CD8-positive, alpha-beta memory T cell (primary cell): ENCODE results near the gene STRBP. TPM values are rescaled to one million over a fixed set of nuclear protein-coding genes. Genes with fewer than 3 reads are reported as not detected.

Source experiments
- CTCF ChIA-PET: fragments of 350-600 bp; sonication (Branson Sonifier 250); formaldehyde crosslinking; loops from one replicate; lab custom pipeline; 2021; ENCODE audit warnings: antibody characterized with exemption; lab: Charles Lee
- POLR2A ChIA-PET: fragments of 350-600 bp; sonication (Branson Sonifier 250); formaldehyde crosslinking; loops from one replicate; lab custom pipeline; 2021; ENCODE audit warnings: antibody characterized with exemption; lab: Charles Lee
- DNase-seq, 5 donors: peaks; one replicate each; pipeline versions ENCODE4 v3.0.0 to v3.0.0-alpha.2; 2020 to 2022; ENCODE audit warnings: mixed read lengths in 1 of 5
- H3K27ac ChIP-seq: one replicate; pipeline ENCODE4 v1.7.0; 2013; ENCODE audit warnings: low read depth, mild to moderate bottlenecking, low read length, moderate library complexity
- H3K27me3 ChIP-seq: 2 replicates; pipeline ENCODE4 v1.7.0; 2013; ENCODE audit warnings: low read length, mild to moderate bottlenecking; ENCODE audit not compliant: insufficient read depth, poor library complexity, severe bottlenecking
- H3K36me3 ChIP-seq: 2 replicates; pipeline ENCODE4 v1.7.0; 2013; ENCODE audit warnings: mild to moderate bottlenecking, low read length, moderate library complexity; ENCODE audit not compliant: insufficient read depth
- H3K4me1 ChIP-seq: 2 replicates; pipeline ENCODE4 v1.7.0; 2013; ENCODE audit warnings: mild to moderate bottlenecking, low read length, moderate library complexity; ENCODE audit not compliant: insufficient read depth
- H3K4me3 ChIP-seq: 2 replicates; pipeline ENCODE4 v1.7.0; 2013; ENCODE audit warnings: mild to moderate bottlenecking, low read length
- H3K9me3 ChIP-seq: 2 replicates; pipeline ENCODE4 v1.7.0; 2013; ENCODE audit warnings: mild to moderate bottlenecking, low read length
- H3K27ac Mint-ChIP-seq, 8 donors: one replicate each; pipeline ENCODE4 v1.8.0; 2020 to 2021; ENCODE audit warnings: mixed read lengths in 8 of 8, mild to moderate bottlenecking in 6 of 8, inconsistent platforms in 3 of 8, moderate library complexity in 3 of 8
- H3K27me3 Mint-ChIP-seq, 2 donors: one replicate each; pipeline ENCODE4 v1.8.0; 2020 to 2021; ENCODE audit warnings: mixed read lengths in 2 of 2, mild to moderate bottlenecking in 1 of 2, moderate library complexity in 1 of 2
- H3K36me3 Mint-ChIP-seq, 3 donors: one replicate each; pipeline ENCODE4 v1.8.0; 2020 to 2021; ENCODE audit warnings: mixed read lengths in 3 of 3, inconsistent platforms in 1 of 3, mild to moderate bottlenecking in 1 of 3
- H3K4me1 Mint-ChIP-seq, 3 donors: one replicate each; pipeline ENCODE4 v1.8.0; 2020 to 2021; ENCODE audit warnings: mixed read lengths in 3 of 3, inconsistent platforms in 1 of 3, mild to moderate bottlenecking in 1 of 3
- H3K4me3 Mint-ChIP-seq, 7 donors: one replicate each; pipeline ENCODE4 v1.8.0; 2020 to 2021; ENCODE audit warnings: mixed read lengths in 7 of 7, mild to moderate bottlenecking in 6 of 7, moderate library complexity in 4 of 7, inconsistent platforms in 2 of 7
- H3K9me3 Mint-ChIP-seq, 5 donors: one replicate each; pipeline ENCODE4 v1.8.0; 2020 to 2022; ENCODE audit warnings: mixed read lengths in 5 of 5, mild to moderate bottlenecking in 3 of 5, moderate library complexity in 2 of 5, inconsistent platforms in 1 of 5
- polyA plus RNA-seq: library from polyadenylated mRNA; unstranded; fragments of 300-500 nt; fragmentation: Illumina TruSeq; gene quantifications from one replicate; pipeline ENCODE4 v1.2.3, GENCODE V29; 2021
- total RNA-seq, 2 experiments: library from RNA; stranded (reverse); gene quantifications; one replicate each; pipeline ENCODE4 v1.2.3, GENCODE V29; 2021

The STRBP gene
- total and polyA plus RNA-seq, 3 experiments from 2014 or later = 22.2 to 32.3 (median 31.4) TPM

GRCh38 chr9:123081824-123082223 is 186.6 kb downstream of the STRBP start:
- POLR2A ChIA-PET = no interaction called here
- Mint-ChIP-seq H3K27ac (no peak overlapping the region), H3K9me3 (no peaks in the 10 kb centered on the region), H3K36me3 (peaks cover 3 to 80% (median 27%) of the 10 kb centered on the region in 3 donors), H3K4me1 (no peaks in the 10 kb centered on the region), H3K4me3 (no peak overlapping the region), H3K27me3 (no peaks in the 10 kb centered on the region)
- H3K4me1 ChIP-seq = no peaks in the 10 kb centered on the region
- H3K27ac ChIP-seq = no peak overlapping the region
- no peaks in the 10 kb centered on the region for H3K9me3 ChIP-seq
- CTCF ChIA-PET = interaction anchor here (3.8 kb wide), 1 partner anchor 268 kb away, joined by 22 read pairs; no protein-coding TSS in a partner anchor
- H3K27me3 ChIP-seq = no peaks in the 10 kb centered on the region
- peak in 2 of 5 donors; percentile 7 to 11 for DNase-seq
- peaks cover 23% of the 10 kb centered on the region for H3K36me3 ChIP-seq
- H3K4me3 ChIP-seq = no peak overlapping the region

DNA sequence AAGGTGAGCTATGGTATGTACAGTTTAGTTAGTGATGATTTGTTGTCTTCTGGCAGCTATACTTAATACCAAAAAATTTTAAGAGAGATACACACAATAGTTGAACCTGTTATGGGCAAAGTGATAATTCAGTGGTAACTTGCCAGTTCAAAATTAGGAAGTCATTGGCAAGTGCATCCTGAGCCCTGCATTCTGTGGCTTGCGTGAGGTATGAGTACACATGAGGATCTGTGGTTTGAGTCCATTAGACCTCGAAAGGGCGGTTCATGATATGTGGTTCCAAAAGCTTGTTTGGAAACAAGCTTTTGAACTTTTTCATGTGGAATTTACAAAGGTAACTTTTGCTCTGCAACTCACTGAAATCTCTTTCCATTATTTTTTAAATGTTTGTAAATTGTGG is 187.9 kb downstream of the STRBP start:
- Mint-ChIP-seq H3K4me3 (no peak overlapping the region), H3K27ac (no peak overlapping the region), H3K27me3 (no peaks in the 10 kb centered on the region), H3K9me3 (no peaks in the 10 kb centered on the region), H3K36me3 (peaks cover 3 to 84% (median 27%) of the 10 kb centered on the region in 3 donors), H3K4me1 (no peaks in the 10 kb centered on the region)
- no peak overlapping the region for H3K27ac ChIP-seq
- H3K27me3 ChIP-seq = no peaks in the 10 kb centered on the region
- DNase-seq = no peak
- H3K36me3 ChIP-seq = peaks cover 23% of the 10 kb centered on the region
- no peaks in the 10 kb centered on the region for H3K4me1 ChIP-seq
- H3K4me3 ChIP-seq = no peak overlapping the region
- no peaks in the 10 kb centered on the region for H3K9me3 ChIP-seq
- CTCF ChIA-PET = interaction anchor here (1.0 to 3.8 kb wide), 2 partner anchors 268 to 269 kb away, joined by 3 to 22 read pairs; no protein-coding TSS in a partner anchor
- POLR2A ChIA-PET = no interaction called here

- no peak overlapping the region for H3K27ac Mint-ChIP-seq
- Histone ChIP-seq H3K9me3 (no peaks in the 10 kb centered on the region), H3K36me3 (peaks cover 10% of the 10 kb centered on the region), H3K4me3 (no peak overlapping the region), H3K27ac (no peak overlapping the region), H3K4me1 (no peaks in the 10 kb centered on the region), H3K27me3 (no peaks in the 10 kb centered on the region)
- no peaks in the 10 kb centered on the region for H3K9me3 Mint-ChIP-seq
- H3K4me3 Mint-ChIP-seq = no peak overlapping the region
- H3K36me3 Mint-ChIP-seq = peaks cover 0 to 79% (median 31%) of the 10 kb centered on the region in 3 donors
- DNase-seq = no peak
- POLR2A ChIA-PET = no interaction called here
- peaks cover 0 to 1% (median 0%) of the 10 kb centered on the region in 3 donors for H3K4me1 Mint-ChIP-seq
- no peaks in the 10 kb centered on the region for H3K27me3 Mint-ChIP-seq
- CTCF ChIA-PET = interaction anchor here (1.0 kb wide), 1 partner anchor 275 kb away, joined by 3 read pairs; no protein-coding TSS in a partner anchor
These were observed 193.8 kb downstream of the STRBP start for GRCh38 chr9:123074628-123075027.

- H3K4me3 ChIP-seq = no peak overlapping the region
- CTCF ChIA-PET = interaction anchor here (1.0 kb wide), 1 partner anchor 276 kb away, joined by 3 read pairs; no protein-coding TSS in a partner anchor
- peaks cover 8% of the 10 kb centered on the region for H3K36me3 ChIP-seq
- no peak overlapping the region for H3K4me3 Mint-ChIP-seq
- H3K27me3 Mint-ChIP-seq = no peaks in the 10 kb centered on the region
- POLR2A ChIA-PET = no interaction called here
- no peak overlapping the region for H3K27ac Mint-ChIP-seq
- no peak for DNase-seq
- H3K4me1 ChIP-seq = no peaks in the 10 kb centered on the region
- no peaks in the 10 kb centered on the region for H3K9me3 ChIP-seq
- H3K27me3 ChIP-seq = no peaks in the 10 kb centered on the region
- H3K27ac ChIP-seq = no peak overlapping the region
- H3K4me1 Mint-ChIP-seq = peaks cover 0 to 1% (median 0%) of the 10 kb centered on the region in 3 donors
- no peaks in the 10 kb centered on the region for H3K9me3 Mint-ChIP-seq
- peaks cover 0 to 77% (median 30%) of the 10 kb centered on the region in 3 donors for H3K36me3 Mint-ChIP-seq
These were observed 194.4 kb downstream of the STRBP start for GRCh38 chr9:123073991-123074422.

DNA sequence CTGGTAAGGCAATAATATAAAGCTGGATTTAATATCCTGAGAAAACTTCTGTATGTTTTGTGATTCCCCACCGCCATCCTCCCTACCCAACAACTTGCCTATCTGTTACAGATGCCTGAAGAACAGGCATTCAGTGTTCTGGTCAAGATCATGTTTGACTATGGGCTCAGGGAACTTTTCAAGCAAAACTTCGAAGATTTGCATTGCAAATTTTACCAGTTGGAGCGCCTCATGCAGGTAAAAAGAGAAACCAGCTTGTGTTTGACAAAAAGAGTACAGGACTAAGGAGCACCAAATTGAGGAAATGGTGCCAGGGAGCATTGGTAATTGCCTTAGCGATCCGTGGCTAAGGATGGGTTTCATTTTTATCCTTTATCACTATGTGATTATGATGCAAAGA is 194.9 kb downstream of the STRBP start:
- Mint-ChIP-seq H3K27me3 (no peaks in the 10 kb centered on the region), H3K4me1 (peaks cover 0 to 1% (median 0%) of the 10 kb centered on the region in 3 donors), H3K36me3 (peaks cover 0 to 76% (median 27%) of the 10 kb centered on the region in 3 donors), H3K9me3 (no peaks in the 10 kb centered on the region), H3K4me3 (no peak overlapping the region), H3K27ac (no peak overlapping the region)
- Histone ChIP-seq H3K27ac (no peak overlapping the region), H3K9me3 (no peaks in the 10 kb centered on the region), H3K36me3 (peaks cover 8% of the 10 kb centered on the region), H3K4me1 (no peaks in the 10 kb centered on the region), H3K27me3 (no peaks in the 10 kb centered on the region), H3K4me3 (no peak overlapping the region)
- no peak for DNase-seq
- CTCF ChIA-PET = no interaction called here
- POLR2A ChIA-PET = no interaction called here

GRCh38 chr9:123072407-123072995 is 195.9 kb downstream of the STRBP start:
- Mint-ChIP-seq H3K4me3 (no peak overlapping the region), H3K9me3 (no peaks in the 10 kb centered on the region), H3K27ac (peak overlapping the region in 1 of 8 donors; percentile 20), H3K27me3 (no peaks in the 10 kb centered on the region), H3K4me1 (peaks cover 0 to 1% (median 0%) of the 10 kb centered on the region in 3 donors), H3K36me3 (peaks cover 0 to 74% (median 29%) of the 10 kb centered on the region in 3 donors)
- Histone ChIP-seq H3K4me3 (no peak overlapping the region), H3K4me1 (no peaks in the 10 kb centered on the region), H3K9me3 (no peaks in the 10 kb centered on the region), H3K27ac (no peak overlapping the region), H3K36me3 (peaks cover 8% of the 10 kb centered on the region), H3K27me3 (no peaks in the 10 kb centered on the region)
- DNase-seq = no peak
- CTCF ChIA-PET = no interaction called here
- POLR2A ChIA-PET = no interaction called here

Other genes starting within 250 kb of the STRBP start
- gene GPR21, start 234.9 kb downstream of the STRBP start, total RNA-seq = under 1 TPM; 0.35 to 0.61 TPM
- gene GPR21, start 234.9 kb downstream of the STRBP start, polyA plus RNA-seq = not detected
- gene CRB2, start 87.6 kb upstream of the STRBP start, total RNA-seq = not detected
- 0.05 TPM for gene CRB2, start 87.6 kb upstream of the STRBP start, polyA plus RNA-seq